Thoracic aorta (tissue), 2 donors: ENCODE measurements around the gene NEU1. TPM values are rescaled to one million over a fixed set of nuclear protein-coding genes. Genes with fewer than 3 reads are reported as not detected.
"Not testable (repeated sequence)": the region's sequence is repeated elsewhere in the genome, so short reads cannot be mapped to it uniquely, and the experiment has no call there.

Experiments used
- ATAC-seq: fragments of 150-250 bp; one replicate; pipeline ENCODE4 v1.8.0; 2017; ENCODE audit warnings: low read depth; ENCODE audit not compliant: insufficient number of reproducible peaks, low FRiP score
- DNase-seq: peaks from one replicate; pipeline ENCODE4 v3.0.0-alpha.2; 2020; ENCODE audit warnings: low spot score
- H3K27ac ChIP-seq, 2 donors: fragments of 200-600 bp; sonication (generic); 1 replicate in 1 of 2; 2 replicates in 1 of 2; pipeline ENCODE4 v1.5.1; 2016; ENCODE audit warnings: mild to moderate bottlenecking in 2 of 2, moderate library complexity in 2 of 2
- H3K27me3 ChIP-seq: fragments of 200-600 bp; sonication (generic); replicated peaks from 2 replicates; pipeline ENCODE4 v1.6.0; 2016; ENCODE audit warnings: mild to moderate bottlenecking; ENCODE audit not compliant: insufficient read depth
- H3K36me3 ChIP-seq: fragments of 200-600 bp; sonication (generic); one replicate; pipeline ENCODE4 v1.5.1; 2016
- H3K4me1 ChIP-seq, 2 donors: fragments of 200-600 bp; sonication (generic); 1 replicate in 1 of 2; 2 replicates in 1 of 2; pipeline versions ENCODE4 v1.5.1 to v1.6.0; 2016; ENCODE audit warnings: low read depth in 2 of 2, mild to moderate bottlenecking in 1 of 2; ENCODE audit not compliant: control insufficient read depth in 1 of 2
- H3K4me3 ChIP-seq: fragments of 200-600 bp; sonication (generic); 2 replicates; pipeline ENCODE4 v1.5.1; 2016; ENCODE audit warnings: mild to moderate bottlenecking
- H3K9me3 ChIP-seq: fragments of 200-600 bp; sonication (generic); 2 replicates; pipeline ENCODE4 v1.5.1; 2016
- total RNA-seq, 2 donors: library from RNA; depleted of rRNA; stranded (reverse); fragments of >200 nt; gene quantifications; one replicate each; pipeline versions ENCODE4 v1.1.0 to v1.2.3, GENCODE V29; 2016
- TF ChIP-seq, protein P1 (sequence below): fragments of 200-600 bp; sonication (generic); IDR thresholded peaks from one replicate; pipeline ENCODE4 v1.5.1; 2019; ENCODE audit warnings: antibody characterized with exemption

Gene NEU1
- total RNA-seq, 2 donors from 2014 or later: 26.0 to 35.2 TPM

GRCh38 chr6:31907158-31907813 lies 44.7 kb upstream of the NEU1 start:
- H3K9me3 ChIP-seq: no peaks in the 10 kb centered on the region
- H3K36me3 ChIP-seq: no peaks in the 10 kb centered on the region
- H3K4me1 ChIP-seq: peaks cover 14 to 16% of the 10 kb centered on the region in 2 donors
- ATAC-seq (no peak), DNase-seq (no peak)
- TF ChIP-seq, protein P1, sequence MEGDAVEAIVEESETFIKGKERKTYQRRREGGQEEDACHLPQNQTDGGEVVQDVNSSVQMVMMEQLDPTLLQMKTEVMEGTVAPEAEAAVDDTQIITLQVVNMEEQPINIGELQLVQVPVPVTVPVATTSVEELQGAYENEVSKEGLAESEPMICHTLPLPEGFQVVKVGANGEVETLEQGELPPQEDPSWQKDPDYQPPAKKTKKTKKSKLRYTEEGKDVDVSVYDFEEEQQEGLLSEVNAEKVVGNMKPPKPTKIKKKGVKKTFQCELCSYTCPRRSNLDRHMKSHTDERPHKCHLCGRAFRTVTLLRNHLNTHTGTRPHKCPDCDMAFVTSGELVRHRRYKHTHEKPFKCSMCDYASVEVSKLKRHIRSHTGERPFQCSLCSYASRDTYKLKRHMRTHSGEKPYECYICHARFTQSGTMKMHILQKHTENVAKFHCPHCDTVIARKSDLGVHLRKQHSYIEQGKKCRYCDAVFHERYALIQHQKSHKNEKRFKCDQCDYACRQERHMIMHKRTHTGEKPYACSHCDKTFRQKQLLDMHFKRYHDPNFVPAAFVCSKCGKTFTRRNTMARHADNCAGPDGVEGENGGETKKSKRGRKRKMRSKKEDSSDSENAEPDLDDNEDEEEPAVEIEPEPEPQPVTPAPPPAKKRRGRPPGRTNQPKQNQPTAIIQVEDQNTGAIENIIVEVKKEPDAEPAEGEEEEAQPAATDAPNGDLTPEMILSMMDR: no peak
- H3K27ac ChIP-seq: no peak overlapping the region
- no peak overlapping the region for H3K4me3 ChIP-seq
- H3K27me3 ChIP-seq: no peaks in the 10 kb centered on the region

DNA sequence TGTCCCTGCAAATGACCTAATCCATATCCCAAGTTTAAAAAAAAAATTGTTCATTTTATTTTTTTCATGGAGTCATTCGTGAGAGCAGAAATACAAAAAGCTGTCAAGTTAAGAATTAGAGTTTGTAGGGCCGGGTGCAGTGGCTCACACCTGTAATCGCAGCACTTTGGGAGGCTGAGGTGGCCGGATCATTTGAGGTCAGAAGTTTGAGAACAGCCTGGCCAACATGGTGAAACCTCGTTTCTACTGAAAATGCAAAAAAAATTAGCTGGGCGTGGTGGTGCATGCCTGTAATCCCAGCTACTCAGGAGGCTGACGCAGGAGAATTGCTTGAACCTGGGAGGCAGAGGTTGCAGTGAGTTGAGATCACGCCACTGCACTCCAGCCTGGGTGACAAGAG lies 44.1 kb upstream of the NEU1 start:
- ATAC-seq, H3K36me3 ChIP-seq, H3K4me3 ChIP-seq, H3K9me3 ChIP-seq, H3K27me3 ChIP-seq, H3K27ac ChIP-seq, DNase-seq: not testable (repeated sequence)
- peaks cover 13 to 16% of the 10 kb centered on the region in 2 donors for H3K4me1 ChIP-seq

GRCh38 chr6:31906122-31906521 lies 43.5 kb upstream of the NEU1 start:
- Histone ChIP-seq H3K4me3 (no peak overlapping the region), H3K36me3 (no peaks in the 10 kb centered on the region), H3K4me1 (peaks cover 7 to 19% of the 10 kb centered on the region in 2 donors), H3K27me3 (no peaks in the 10 kb centered on the region), H3K27ac (no peak overlapping the region), H3K9me3 (no peaks in the 10 kb centered on the region)
- no peak for DNase-seq
- TF ChIP-seq, protein P1: no peak
- ATAC-seq: no peak

- H3K27me3 ChIP-seq: no peaks in the 10 kb centered on the region
Observed at GRCh38 chr6:31905041-31905440, 42.4 kb upstream of the NEU1 start.

GRCh38 chr6:31903957-31904356 lies 41.3 kb upstream of the NEU1 start:
- no peaks in the 10 kb centered on the region for H3K27me3 ChIP-seq
- DNase-seq (no peak), ATAC-seq (no peak)
- H3K36me3 ChIP-seq: no peaks in the 10 kb centered on the region
- H3K9me3 ChIP-seq: no peaks in the 10 kb centered on the region
- H3K4me3 ChIP-seq: no peak overlapping the region
- peak overlapping the region in 1 of 2 donors; percentile 12 for H3K27ac ChIP-seq
- TF ChIP-seq, protein P1: no peak
- H3K4me1 ChIP-seq: peaks cover 5 to 27% of the 10 kb centered on the region in 2 donors

More at GRCh38 chr6:31905041-31905440, 42.4 kb upstream of the NEU1 start:
- Histone ChIP-seq H3K27ac (no peak overlapping the region), H3K4me1 (peaks cover 5 to 27% of the 10 kb centered on the region in 2 donors), H3K9me3 (no peaks in the 10 kb centered on the region), H3K36me3 (no peaks in the 10 kb centered on the region), H3K4me3 (no peak overlapping the region)
- TF ChIP-seq, protein P1: no peak
- ATAC-seq (no peak), DNase-seq (no peak)
